Suppressor macrophage treated with lipopolysaccharide for 1 hour (primary cell): ENCODE results near the gene SDK2.

Experiments used
- DNase-seq, 3 donors: peaks; one replicate each; pipeline ENCODE4 v3.0.0-alpha.2; 2020 to 2022

Gene SDK2

GRCh38 chr17:73528679-73529078 lies 115.6 kb downstream of the SDK2 start:
- DNase-seq: no peak

DNA sequence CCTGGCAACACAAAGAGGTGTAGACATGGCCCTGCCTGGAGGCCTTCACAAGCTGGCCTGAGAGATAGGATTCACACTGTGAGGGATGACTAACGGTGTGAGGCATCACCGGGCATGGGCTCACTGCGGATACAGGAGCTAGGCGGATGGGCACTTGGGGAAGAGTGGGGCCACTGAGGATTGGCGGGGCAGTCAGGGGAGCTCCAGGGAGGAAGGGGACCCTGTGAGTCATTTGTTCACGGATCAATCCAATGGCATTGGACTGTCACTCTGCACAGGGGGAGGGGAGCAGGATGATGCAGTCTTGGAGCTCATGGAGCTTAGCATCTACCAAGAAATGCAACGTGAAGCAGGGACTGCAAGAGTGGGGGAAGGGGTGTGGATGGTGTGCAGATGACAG lies 117.3 kb downstream of the SDK2 start:
- DNase-seq: no peak

DNA sequence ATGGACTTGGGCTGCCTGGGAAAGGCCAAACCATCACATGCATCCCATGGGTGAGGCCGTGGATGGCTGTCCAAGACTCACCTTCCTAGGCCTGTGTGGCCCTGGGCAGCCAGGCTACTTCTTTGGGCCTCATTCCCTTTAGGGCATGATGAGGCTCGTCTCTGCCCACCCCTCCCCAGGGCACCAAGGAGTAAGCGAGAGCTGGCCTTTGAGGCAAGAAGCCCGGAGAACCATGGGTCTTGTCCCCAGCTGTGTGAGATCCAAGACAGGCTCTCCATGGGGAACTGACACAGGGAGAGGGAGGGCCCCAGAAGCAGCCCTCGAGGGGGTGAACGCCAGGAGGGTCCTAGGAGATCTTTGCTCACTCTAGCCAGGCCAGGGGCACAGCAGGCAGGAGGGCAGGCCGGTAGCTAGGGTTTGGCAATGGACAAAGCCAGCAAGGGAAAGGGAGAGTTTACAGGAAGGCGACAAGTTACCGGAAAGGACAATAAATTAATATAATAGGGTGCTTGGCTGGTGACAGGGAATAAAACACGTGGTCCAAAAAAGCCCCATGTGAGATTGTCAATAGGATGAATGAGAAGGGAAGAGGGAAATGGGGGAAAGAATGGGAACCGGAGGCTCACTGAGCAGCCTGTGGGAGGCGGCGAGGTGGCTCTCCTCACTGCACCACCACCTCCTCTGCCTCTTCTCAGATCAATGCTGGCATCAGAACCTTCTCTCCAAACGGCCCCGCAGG lies 119.1 kb downstream of the SDK2 start:
- no peak for DNase-seq

- no peak for DNase-seq
Observed at GRCh38 chr17:73522696-73523095, 121.5 kb downstream of the SDK2 start.

GRCh38 chr17:73522107-73522506 lies 122.1 kb downstream of the SDK2 start:
- DNase-seq: no peak

DNA sequence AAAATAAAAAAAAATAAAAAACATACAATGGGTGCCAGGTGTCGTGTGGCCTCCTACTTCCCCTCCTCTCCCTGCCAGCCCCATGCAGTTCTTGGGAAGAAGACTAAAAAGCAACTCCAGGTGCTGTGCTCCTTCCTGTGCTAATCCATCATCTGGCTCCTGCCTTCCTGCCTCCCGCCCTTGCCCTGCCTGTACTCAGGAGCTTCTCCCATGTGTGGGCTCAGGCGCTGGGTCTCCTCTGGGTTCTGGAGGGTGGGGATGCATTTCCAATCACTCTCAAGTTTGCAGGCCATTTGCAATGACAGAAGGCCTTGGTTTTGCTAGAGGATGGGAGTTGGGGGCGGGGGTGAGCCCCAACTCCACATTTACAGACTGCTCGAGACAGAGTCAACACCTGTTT lies 122.9 kb downstream of the SDK2 start:
- no peak for DNase-seq

DNA sequence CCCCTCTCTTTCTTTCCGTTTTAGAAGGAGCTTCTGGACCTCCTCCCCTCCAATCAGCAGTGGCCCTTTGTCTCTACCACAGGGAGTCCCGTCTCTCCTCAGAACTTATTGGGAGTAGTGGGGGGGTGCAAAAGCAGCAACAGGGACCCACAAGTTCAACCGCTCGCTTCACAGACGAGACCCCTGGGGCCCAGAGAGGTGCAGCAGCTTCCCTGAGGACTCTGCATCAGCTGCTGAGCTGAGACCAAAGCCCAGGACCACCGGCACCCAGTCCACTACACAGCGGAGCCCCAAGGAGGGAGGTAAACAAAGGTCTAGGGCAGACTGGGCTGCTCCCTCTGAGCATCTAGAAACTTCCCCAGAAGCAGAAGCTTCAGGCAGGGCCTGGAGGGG lies 123.9 kb downstream of the SDK2 start:
- DNase-seq: no peak

- no peak for DNase-seq
Observed at GRCh38 chr17:73519714-73520368, 124.4 kb downstream of the SDK2 start.

DNA sequence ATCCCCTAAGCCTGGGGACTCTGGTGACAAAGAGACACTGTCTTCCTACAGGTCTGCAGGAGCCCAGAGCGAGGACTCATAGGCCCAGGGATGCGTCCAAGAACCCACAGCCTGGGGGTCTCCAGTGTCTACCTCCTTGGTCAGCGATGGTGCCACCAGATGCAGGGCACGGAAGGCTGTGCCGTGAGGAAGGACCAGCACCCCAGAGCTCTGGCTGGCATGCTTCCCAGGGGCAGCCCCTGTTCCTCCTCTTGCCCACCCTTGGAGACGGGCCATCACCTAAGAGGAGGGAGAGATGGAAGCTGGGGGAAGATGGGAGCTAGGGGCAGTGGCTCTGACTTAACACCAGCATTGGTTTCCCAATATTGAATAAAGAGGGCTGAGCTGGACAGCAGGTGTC lies 125.2 kb downstream of the SDK2 start:
- no peak for DNase-seq

DNA sequence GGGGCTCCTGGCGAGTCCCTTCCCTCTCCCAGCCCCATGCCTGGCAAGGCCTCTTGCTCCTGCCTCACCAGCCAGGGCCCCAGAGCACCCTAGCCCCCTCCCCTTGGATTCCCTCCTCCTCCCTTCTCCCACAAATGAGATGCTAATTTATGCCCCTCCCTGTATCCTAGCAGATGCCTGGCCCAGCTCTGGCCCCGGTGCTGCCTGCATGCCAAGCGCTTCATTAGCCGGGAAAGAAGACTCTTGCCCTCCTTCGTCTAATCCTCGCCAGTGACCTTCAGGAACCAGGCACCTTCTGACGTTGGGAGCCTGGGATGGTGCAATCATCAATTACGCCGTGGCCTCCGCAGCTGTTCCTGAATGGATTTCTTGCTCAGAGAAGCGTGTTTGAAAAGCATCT lies 127.8 kb downstream of the SDK2 start:
- no peak for DNase-seq

DNA sequence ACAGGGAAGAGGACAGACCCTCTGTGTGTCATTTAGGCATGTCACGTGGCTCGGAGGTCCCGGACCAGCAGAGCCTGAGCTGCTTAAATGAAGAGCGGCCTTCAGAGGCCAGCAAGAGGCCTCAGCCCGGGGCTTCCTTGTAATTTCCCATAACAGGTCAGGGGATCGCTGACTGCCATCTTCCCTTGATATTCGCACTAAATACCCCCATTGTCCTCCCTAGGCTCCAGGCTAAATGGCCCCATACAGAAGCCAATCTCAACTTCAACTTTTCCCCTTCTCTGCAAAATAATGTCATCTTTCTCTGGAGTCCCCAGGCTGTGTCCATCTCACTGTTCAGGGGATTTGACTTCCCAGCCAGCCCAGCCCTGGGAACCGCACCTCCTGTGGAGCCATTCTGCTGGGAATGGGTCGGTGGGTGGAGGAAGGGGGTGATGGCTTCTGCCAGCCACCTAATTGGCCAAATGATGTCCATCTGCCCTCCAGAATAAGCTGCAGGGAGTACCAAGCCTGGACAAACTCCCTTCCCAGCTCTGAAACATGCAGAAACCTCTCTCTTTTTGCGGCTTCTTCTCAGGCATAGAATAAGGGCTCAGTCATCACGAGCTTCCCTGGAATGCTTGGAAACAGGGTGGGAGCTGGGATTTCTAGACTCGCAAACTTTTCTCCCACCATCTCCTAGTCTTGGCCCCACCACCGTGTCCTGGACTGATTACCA lies 129.9 kb downstream of the SDK2 start:
- no peak for DNase-seq

DNA sequence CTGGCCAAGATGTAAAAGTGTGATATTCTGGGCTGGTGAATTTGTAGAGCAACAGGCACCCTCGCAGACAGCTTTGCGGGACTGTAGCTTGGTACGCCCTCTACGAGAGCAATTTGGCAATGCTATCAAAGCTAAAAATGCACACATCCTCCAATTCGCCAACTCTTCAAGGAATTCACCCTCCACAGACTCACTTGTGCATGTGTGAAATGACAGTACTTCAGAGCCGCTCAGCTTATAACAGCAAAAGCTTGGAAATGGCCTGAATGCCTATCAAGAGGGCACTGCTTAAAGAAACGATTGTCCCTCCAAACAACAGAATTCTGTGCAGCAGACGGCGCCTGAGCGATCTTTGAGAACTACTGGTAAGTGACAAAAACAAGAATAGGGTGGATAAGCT lies 130.8 kb downstream of the SDK2 start:
- no peak for DNase-seq

DNA sequence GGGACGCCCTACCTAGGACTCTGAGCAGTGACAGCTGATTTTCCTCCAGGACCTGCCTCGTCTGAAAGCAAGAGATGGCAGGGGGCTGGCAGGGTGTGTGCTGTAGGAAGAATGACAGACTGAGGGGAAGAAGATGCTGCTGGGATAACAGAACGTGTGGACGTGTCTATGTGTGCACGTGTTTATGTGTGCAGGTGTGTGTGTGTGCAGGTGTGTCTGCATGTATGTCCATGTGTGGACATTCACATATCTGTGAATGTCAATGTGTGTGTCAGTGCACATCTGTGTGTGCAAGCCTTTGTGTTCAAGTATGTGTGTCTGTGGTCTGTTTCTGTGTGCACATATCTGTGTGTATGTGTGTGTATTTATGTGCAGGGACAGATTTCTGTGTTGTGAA lies 132.5 kb downstream of the SDK2 start:
- no peak for DNase-seq

- DNase-seq: no peak
Observed at GRCh38 chr17:73510981-73511718, 133.1 kb downstream of the SDK2 start.

GRCh38 chr17:73508931-73509605 lies 135.2 kb downstream of the SDK2 start:
- no peak for DNase-seq

DNA sequence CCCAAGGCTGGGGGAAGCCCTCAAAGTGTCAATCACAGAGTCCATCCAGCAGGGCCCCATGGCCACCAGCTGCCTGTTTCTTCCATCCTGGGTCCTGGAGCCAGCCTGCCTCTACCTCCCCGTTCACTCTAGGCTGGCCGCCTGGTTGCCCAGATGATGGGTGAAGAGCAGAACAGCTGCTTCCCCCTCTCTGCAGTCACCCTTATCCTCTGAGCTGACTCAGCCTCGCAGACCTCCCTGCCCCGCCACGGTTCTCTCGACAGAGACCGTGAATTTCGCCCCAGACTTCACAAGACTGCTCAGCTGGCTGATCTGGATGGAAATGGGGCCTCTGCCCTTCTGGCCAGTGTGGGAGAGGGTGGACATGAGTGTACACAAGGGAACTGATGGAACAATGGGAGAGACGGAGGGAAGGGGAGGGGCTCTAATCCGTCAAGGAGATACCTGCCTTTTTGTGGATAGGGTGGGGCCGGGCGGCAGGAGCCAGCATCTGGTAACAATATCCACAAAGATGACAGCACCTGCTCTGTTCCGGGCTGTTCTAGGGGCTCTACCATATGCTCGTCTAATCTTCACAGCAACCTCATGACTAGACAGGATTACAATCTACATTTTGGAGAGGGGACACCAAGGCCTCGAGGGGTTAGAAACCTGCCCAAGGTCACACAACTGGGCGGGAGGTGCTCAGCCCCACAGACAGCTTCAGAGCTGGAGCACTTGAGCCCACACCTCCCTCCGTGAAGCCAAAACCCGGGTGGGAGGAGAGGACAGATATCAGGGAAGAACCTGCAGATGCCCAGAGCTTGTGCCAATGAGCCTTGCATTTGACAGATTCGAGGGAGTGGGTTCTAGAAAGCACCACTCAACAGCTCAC lies 136.0 kb downstream of the SDK2 start:
- no peak for DNase-seq

DNA sequence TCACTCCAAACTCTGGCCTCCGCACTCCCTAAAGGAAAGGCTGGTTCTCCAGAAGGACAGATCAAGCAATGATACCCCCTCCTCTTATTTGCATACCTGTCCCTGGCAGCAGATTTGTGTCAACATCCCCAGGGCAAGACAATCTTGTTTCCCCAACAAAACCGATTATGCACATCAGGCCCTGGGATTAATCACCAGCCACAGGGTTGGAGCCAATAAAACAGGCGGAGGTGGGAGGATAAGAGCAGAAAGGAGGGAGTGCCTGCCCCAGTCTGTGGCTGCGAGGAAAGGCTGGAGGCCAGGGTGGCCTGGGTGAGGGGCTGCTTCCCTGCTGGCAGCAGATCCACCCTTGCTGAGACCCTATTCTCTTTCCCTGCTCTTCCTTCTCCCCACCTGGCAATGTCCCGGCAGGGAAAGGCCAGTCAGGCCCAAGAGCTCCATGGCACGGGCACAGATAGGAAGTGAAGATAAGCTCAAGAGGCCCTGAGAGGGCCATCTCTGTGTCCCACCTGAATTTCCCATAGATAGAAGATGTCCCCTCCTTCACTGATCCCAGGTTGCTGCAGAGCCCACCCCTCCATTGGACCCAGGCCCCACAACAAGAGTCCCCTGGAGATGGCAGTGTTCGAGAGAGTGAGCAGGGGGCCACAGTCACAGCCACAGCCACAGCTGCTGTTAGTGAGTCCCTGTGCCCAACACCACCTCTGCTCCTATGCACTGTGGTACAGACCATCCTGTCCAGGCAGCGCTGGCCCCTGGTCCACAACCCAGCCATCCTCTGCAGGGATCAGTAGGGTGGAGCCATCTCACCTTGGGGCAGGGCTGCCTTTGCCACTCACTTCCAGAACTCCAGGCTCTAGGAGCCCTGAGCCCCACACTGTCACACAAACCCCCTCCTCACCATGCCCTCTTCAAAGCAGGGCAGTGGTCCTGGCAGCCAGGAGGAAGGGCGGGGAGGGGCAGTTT lies 137.5 kb downstream of the SDK2 start:
- no peak for DNase-seq

- peak in 1 of 3 donors; percentile 3 for DNase-seq
Observed at GRCh38 chr17:73503560-73503959, 140.7 kb downstream of the SDK2 start.

- no peak for DNase-seq
Observed at GRCh38 chr17:73500414-73500999, 143.7 kb downstream of the SDK2 start.

- DNase-seq: no peak
Observed at GRCh38 chr17:73498886-73499554, 145.2 kb downstream of the SDK2 start.
